ENCODE data around the gene CFAP97D2. TPM values are rescaled to one million over a fixed set of nuclear protein-coding genes. Genes with fewer than 3 reads are reported as not detected.
A peak's percentile ranks its signal among the peaks of the same experiment; 100 is the strongest.
"Not testable (repeated sequence)": the region's sequence is repeated elsewhere in the genome, so short reads cannot be mapped to it uniquely, and the experiment has no call there.

Gene CFAP97D2
- total and polyA plus RNA-seq, 9 donors = not detected

- H3K4me1 ChIP-seq (ENCODE audit: control insufficient read depth, insufficient read depth, low read length) = peaks cover 18% of the 10 kb centered on the region
- H3K9me3 ChIP-seq (replicated peaks; ENCODE audit: control insufficient read depth, low read depth, low read length) = no peaks in the 10 kb centered on the region
- no peaks in the 10 kb centered on the region for H3K36me3 ChIP-seq (ENCODE audit: control insufficient read depth, insufficient read depth, low read length)
- H3K27ac ChIP-seq (ENCODE audit: low read length) = no peak overlapping the region
- no peak overlapping the region for H3K4me3 ChIP-seq (ENCODE audit: low read length)
- WGBS (ENCODE audit: insufficient coverage) = 71% methylated on average over 9 of the region's 11 CpGs
- H3K27me3 ChIP-seq (ENCODE audit: control insufficient read depth, insufficient read depth, low read length) = peaks cover 8% of the 10 kb centered on the region
- no peak for DNase-seq
Measured at GRCh38 chr13:114157869-114158495, 21.1 kb upstream of the CFAP97D2 start.

- not testable (repeated sequence) for H3K4me3 ChIP-seq (ENCODE audit: low read length); H3K27ac ChIP-seq (ENCODE audit: low read length); DNase-seq; H3K9me3 ChIP-seq (replicated peaks; ENCODE audit: control insufficient read depth, low read depth, low read length); H3K36me3 ChIP-seq (ENCODE audit: control insufficient read depth, insufficient read depth, low read length)
- WGBS (ENCODE audit: insufficient coverage) = 92% methylated on average over 2 of the region's 13 CpGs
- peaks cover 18% of the 10 kb centered on the region for H3K4me1 ChIP-seq (ENCODE audit: control insufficient read depth, insufficient read depth, low read length)
- H3K27me3 ChIP-seq (ENCODE audit: control insufficient read depth, insufficient read depth, low read length) = peaks cover 12% of the 10 kb centered on the region
Measured at GRCh38 chr13:114158869-114159666, 20.0 kb upstream of the CFAP97D2 start.

- no peak for DNase-seq
- Histone ChIP-seq H3K27ac (ENCODE audit: low read length) (no peak overlapping the region), H3K9me3 (replicated peaks; ENCODE audit: control insufficient read depth, low read depth, low read length) (no peaks in the 10 kb centered on the region), H3K27me3 (ENCODE audit: control insufficient read depth, insufficient read depth, low read length) (peaks cover 14% of the 10 kb centered on the region), H3K36me3 (ENCODE audit: control insufficient read depth, insufficient read depth, low read length) (no peaks in the 10 kb centered on the region), H3K4me1 (ENCODE audit: control insufficient read depth, insufficient read depth, low read length) (peaks cover 22% of the 10 kb centered on the region), H3K4me3 (ENCODE audit: low read length) (no peak overlapping the region)
- 90% methylated on average over 47 of the region's 47 CpGs for WGBS (ENCODE audit: insufficient coverage)
Measured at GRCh38 chr13:114161028-114161556, 18.0 kb upstream of the CFAP97D2 start.

DNA sequence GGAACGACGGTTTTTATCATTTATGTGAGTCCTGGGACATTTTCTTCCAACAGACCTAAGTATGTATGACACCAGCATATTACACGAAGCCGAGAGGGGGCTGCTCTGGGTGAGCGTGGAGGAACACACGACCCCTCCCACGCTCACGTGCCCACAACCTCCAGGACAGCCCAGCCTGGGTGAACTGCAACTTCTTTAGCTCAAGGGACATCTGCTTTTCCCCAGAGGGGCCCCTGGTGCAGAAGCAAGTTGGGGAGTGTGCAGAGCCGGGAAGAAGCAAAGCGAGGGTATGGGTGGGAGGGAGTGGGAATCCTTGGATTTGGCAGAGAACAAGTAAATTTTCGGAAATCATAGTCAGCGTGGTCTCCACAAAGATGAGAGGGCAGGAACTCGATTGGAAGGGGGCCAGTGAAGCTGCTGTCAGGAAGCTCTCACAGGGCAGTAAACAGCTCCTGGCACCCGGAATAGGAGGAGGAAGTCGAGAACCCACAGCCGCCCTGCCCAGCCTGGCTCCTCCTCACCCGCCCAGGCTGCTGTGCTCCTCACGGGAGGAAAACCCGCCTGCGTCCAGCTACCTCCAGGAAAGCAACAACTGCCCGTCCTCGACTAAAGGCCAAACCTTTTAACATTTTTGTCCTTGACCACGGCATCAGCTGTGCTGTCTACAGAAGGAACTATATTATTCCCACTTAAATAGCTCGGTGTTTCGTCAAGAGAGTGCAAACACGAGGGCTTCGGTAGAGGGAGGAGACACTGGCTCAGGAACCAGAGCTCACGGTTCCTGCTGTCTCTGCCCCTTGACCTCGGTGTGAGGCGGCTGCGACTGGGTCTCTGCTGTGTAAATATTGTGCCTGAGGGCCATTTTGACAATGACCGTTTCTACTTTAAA lies 17.2 kb upstream of the CFAP97D2 start:
- H3K27me3 ChIP-seq (ENCODE audit: control insufficient read depth, insufficient read depth, low read length) = peaks cover 14% of the 10 kb centered on the region
- peaks cover 30% of the 10 kb centered on the region for H3K4me1 ChIP-seq (ENCODE audit: control insufficient read depth, insufficient read depth, low read length)
- no peaks in the 10 kb centered on the region for H3K36me3 ChIP-seq (ENCODE audit: control insufficient read depth, insufficient read depth, low read length)
- H3K4me3 ChIP-seq (ENCODE audit: low read length) = no peak overlapping the region
- no peaks in the 10 kb centered on the region for H3K9me3 ChIP-seq (replicated peaks; ENCODE audit: control insufficient read depth, low read depth, low read length)
- peak; percentile 64 for DNase-seq
- WGBS (ENCODE audit: insufficient coverage) = 37% methylated on average over 23 of the region's 32 CpGs
- no peak overlapping the region for H3K27ac ChIP-seq (ENCODE audit: low read length)

DNA sequence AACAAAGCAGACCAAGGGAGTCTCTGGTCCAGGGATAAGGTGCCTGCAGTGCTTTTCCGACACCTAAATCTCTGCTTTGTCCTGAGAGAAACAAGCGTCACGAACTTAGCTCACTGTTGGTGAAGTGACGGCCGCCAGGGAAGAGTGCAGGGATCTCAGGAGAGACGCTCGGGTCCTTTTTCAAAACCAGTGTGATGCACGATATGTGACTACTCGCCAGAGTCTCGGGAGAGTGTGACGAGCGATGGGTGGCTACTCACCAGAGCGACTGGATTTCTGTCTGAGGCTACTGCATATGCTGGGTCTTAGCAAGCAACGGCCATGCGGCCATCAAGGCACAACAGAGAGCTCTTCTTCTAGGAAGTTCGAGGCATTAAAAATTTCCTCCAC lies 16.5 kb upstream of the CFAP97D2 start:
- peaks cover 36% of the 10 kb centered on the region for H3K4me1 ChIP-seq (ENCODE audit: control insufficient read depth, insufficient read depth, low read length)
- no peak for DNase-seq
- peaks cover 14% of the 10 kb centered on the region for H3K27me3 ChIP-seq (ENCODE audit: control insufficient read depth, insufficient read depth, low read length)
- H3K4me3 ChIP-seq (ENCODE audit: low read length) = no peak overlapping the region
- H3K27ac ChIP-seq (ENCODE audit: low read length) = no peak overlapping the region
- no peaks in the 10 kb centered on the region for H3K9me3 ChIP-seq (replicated peaks; ENCODE audit: control insufficient read depth, low read depth, low read length)
- H3K36me3 ChIP-seq (ENCODE audit: control insufficient read depth, insufficient read depth, low read length) = no peaks in the 10 kb centered on the region
- WGBS (ENCODE audit: insufficient coverage) = 74% methylated on average over 15 of the region's 16 CpGs

DNA sequence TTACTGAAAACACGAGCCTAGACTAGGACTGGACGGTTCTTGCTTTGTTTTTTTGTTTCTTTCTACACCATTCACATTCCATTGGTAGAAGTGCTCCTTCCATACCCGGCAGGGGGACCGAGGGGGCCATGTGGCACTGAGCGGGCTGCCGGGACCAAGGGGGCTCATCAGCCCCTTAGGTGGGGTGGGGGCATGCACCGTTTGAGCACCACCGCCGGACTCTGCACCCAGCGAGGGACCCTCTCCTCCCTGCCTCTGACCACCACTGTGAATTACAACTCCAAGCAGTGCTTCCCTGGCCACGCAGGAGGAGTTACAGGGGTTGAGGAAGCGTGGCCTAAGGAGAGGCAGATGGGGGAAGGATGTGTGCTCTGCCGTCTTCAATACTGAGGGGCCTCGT lies 15.0 kb upstream of the CFAP97D2 start:
- no peak overlapping the region for H3K4me3 ChIP-seq (ENCODE audit: low read length)
- WGBS (ENCODE audit: insufficient coverage) = 66% methylated on average over 6 of the region's 14 CpGs
- no peaks in the 10 kb centered on the region for H3K9me3 ChIP-seq (replicated peaks; ENCODE audit: control insufficient read depth, low read depth, low read length)
- no peak for DNase-seq
- H3K27ac ChIP-seq (ENCODE audit: low read length) = no peak overlapping the region
- H3K4me1 ChIP-seq (ENCODE audit: control insufficient read depth, insufficient read depth, low read length) = peaks cover 36% of the 10 kb centered on the region
- no peaks in the 10 kb centered on the region for H3K36me3 ChIP-seq (ENCODE audit: control insufficient read depth, insufficient read depth, low read length)
- peaks cover 14% of the 10 kb centered on the region for H3K27me3 ChIP-seq (ENCODE audit: control insufficient read depth, insufficient read depth, low read length)

DNA sequence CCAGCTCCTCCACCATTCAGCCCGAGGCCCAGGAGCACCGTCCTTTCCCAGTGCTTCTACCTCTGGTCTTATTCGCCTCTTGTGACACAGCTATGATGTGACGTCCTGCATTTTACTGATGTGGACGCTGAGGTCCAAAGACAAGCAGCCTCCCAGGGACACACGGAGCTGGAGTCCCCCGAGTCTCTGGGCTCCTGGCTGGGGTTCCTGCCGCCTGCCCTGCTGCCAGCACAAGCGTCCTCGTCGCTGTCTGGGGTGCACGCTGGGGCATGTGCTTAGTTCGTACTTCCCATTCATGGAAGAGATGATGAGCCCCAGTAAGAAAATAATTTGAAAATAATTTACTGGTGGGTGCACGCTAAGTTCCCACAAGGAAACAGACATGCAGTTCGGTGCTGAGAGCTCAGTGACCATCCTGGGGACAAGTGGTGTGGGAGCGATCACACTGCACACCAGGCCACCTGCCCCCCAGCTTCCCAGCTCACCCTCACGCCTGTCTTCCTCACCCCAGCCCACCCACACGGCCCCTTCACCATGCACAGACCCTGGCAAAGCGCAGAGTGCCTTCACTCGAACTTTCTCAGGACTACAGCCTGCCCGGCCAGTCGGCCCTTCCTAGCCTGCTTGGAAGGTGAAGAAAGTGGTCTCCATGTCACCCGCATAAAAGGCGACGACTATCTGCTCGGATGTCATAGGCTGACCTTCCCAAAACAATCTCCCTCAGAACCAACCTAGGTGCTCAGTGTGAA lies 14.2 kb upstream of the CFAP97D2 start:
- no peak for DNase-seq
- Histone ChIP-seq H3K4me3 (ENCODE audit: low read length) (no peak overlapping the region), H3K27me3 (ENCODE audit: control insufficient read depth, insufficient read depth, low read length) (peaks cover 14% of the 10 kb centered on the region), H3K36me3 (ENCODE audit: control insufficient read depth, insufficient read depth, low read length) (no peaks in the 10 kb centered on the region), H3K4me1 (ENCODE audit: control insufficient read depth, insufficient read depth, low read length) (peaks cover 36% of the 10 kb centered on the region), H3K27ac (ENCODE audit: low read length) (no peak overlapping the region), H3K9me3 (replicated peaks; ENCODE audit: control insufficient read depth, low read depth, low read length) (no peaks in the 10 kb centered on the region)
- 90% methylated on average over 17 of the region's 26 CpGs for WGBS (ENCODE audit: insufficient coverage)

DNA sequence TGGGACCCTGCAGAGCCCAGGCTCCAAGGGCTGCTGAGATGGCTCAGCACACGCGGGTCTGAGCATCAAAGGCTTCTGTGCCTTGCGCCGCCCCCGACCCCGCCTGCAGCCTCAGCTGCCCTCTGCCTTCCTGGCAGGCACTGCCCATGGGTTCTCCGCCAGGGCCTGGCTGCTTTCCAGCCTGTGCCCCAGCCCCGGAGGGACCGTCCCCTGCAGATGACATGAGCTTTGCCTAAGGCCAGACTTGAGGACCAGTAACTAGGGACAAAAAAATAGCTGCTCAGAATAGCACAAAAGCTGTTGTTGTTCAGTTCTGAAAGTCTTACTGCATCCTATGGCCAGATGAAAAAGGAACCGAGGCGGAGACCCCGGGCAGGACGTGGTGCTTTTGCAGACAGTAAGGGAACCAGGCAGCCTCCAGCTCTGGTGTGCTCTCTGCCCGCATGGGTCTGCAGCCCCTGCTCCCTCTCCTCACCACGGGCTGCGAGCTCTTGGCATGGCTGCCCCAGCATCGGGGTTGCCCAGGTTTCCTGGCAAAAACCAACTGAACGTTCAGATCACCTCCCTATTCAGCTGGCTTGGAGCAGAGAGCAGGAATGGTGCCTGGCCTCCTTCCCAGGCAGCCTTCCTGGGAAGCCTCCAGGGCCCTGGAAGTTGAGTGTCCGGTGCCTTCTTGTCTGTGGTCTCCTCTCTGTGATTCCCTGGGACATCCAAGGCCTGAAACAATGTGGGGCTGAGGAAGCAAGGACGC lies 12.5 kb upstream of the CFAP97D2 start:
- Histone ChIP-seq H3K4me3 (ENCODE audit: low read length) (no peak overlapping the region), H3K27ac (ENCODE audit: low read length) (peak overlapping the region; percentile 78)
- DNase-seq = peak; percentile 78

GRCh38 chr13:114167426-114167825 lies 11.6 kb upstream of the CFAP97D2 start:
- no peak overlapping the region for H3K4me3 ChIP-seq (ENCODE audit: low read length)
- peaks cover 25% of the 10 kb centered on the region for H3K4me1 ChIP-seq (ENCODE audit: control insufficient read depth, insufficient read depth, low read length)
- H3K36me3 ChIP-seq (ENCODE audit: control insufficient read depth, insufficient read depth, low read length) = no peaks in the 10 kb centered on the region
- H3K9me3 ChIP-seq (replicated peaks; ENCODE audit: control insufficient read depth, low read depth, low read length) = peaks cover 2% of the 10 kb centered on the region
- 56% methylated on average over 5 of the region's 5 CpGs for WGBS (ENCODE audit: insufficient coverage)
- H3K27me3 ChIP-seq (ENCODE audit: control insufficient read depth, insufficient read depth, low read length) = peaks cover 6% of the 10 kb centered on the region
- peak; percentile 69 for DNase-seq
- H3K27ac ChIP-seq (ENCODE audit: low read length) = peak overlapping the region; percentile 78

More for the DNA sequence above, 12.5 kb upstream of the CFAP97D2 start:
- peaks cover 34% of the 10 kb centered on the region for H3K4me1 ChIP-seq (ENCODE audit: control insufficient read depth, insufficient read depth, low read length)
- WGBS (ENCODE audit: insufficient coverage) = 38% methylated on average over 20 of the region's 20 CpGs
- no peaks in the 10 kb centered on the region for H3K36me3 ChIP-seq (ENCODE audit: control insufficient read depth, insufficient read depth, low read length)
- peaks cover 9% of the 10 kb centered on the region for H3K27me3 ChIP-seq (ENCODE audit: control insufficient read depth, insufficient read depth, low read length)
- H3K9me3 ChIP-seq (replicated peaks; ENCODE audit: control insufficient read depth, low read depth, low read length) = no peaks in the 10 kb centered on the region

Measured in muscle of leg (tissue), 11 donors.